ENCODE measurements around the gene COX19.

The COX19 gene

GRCh38 chr7:996079-996872 is 20.9 kb upstream of the COX19 start:
- Histone ChIP-seq H3K9ac (ENCODE audit: low read length) (no peak overlapping the region), H3K27ac (ENCODE audit: low read length) (no peak overlapping the region)

DNA sequence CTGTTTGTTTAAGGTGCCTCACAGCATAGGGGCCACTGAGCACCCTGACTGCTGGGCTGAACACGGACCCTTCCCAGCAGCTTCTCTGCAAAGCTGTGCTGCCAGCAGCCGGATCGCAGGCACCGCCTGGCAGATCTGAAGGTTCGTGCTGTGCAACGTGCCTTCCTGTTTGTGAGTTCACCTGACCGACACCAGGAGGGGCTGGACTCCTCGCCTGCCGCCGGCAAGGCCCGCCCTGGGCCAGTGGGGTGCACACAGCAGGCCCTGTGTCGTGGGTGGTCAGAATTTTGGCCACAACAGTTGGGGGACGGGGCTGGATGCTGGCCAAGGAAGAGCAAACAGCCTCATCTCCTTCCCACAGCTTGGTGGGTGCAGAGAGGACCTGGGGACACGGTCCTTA is 20.2 kb upstream of the COX19 start:
- Histone ChIP-seq H3F3A (ENCODE audit: insufficient read depth, low read length) (no peaks in the 10 kb centered on the region), H3K4me2 (ENCODE audit: low read depth, low read length) (no peak overlapping the region), H2AFZ (ENCODE audit: low read length) (no peak overlapping the region), H3K4me1 (ENCODE audit: low read length) (no peaks in the 10 kb centered on the region), H3K36me3 (replicated peaks; ENCODE audit: insufficient read depth, low read length) (no peaks in the 10 kb centered on the region), H3K27ac (ENCODE audit: low read length) (no peak overlapping the region), H3K27me3 (replicated peaks; ENCODE audit: insufficient read depth, low read length) (no peaks in the 10 kb centered on the region), H3K4me3 (ENCODE audit: low read length) (no peak overlapping the region), H3K79me2 (ENCODE audit: low read length) (no peaks in the 10 kb centered on the region), H4K20me1 (ENCODE audit: insufficient read depth, low read length) (no peaks in the 10 kb centered on the region), H3K9me2 (replicated peaks; ENCODE audit: insufficient read depth, low read length) (no peaks in the 10 kb centered on the region), H3K9me3 (replicated peaks; ENCODE audit: insufficient read depth, low read length) (no peaks in the 10 kb centered on the region), H3K9ac (ENCODE audit: low read length) (no peak overlapping the region)
- no peak for DNase-seq
- TF ChIP-seq EZH2phosphoT487 (IDR thresholded peaks at IDR 0.05; ENCODE audit: low read length) (no peak), CTCF (IDR thresholded peaks at IDR 0.05; ENCODE audit: low read length) (no peak), EZH2 (optimal IDR thresholded peaks at IDR 0.05; ENCODE audit: low read depth, low read length) (no peak)

More at GRCh38 chr7:996079-996872, 20.9 kb upstream of the COX19 start:
- Histone ChIP-seq H3K4me2 (ENCODE audit: low read depth, low read length) (no peak overlapping the region), H2AFZ (ENCODE audit: low read length) (no peak overlapping the region), H3K36me3 (replicated peaks; ENCODE audit: insufficient read depth, low read length) (no peaks in the 10 kb centered on the region), H3K9me2 (replicated peaks; ENCODE audit: insufficient read depth, low read length) (no peaks in the 10 kb centered on the region), H3K9me3 (replicated peaks; ENCODE audit: insufficient read depth, low read length) (no peaks in the 10 kb centered on the region), H3K4me1 (ENCODE audit: low read length) (no peaks in the 10 kb centered on the region), H3F3A (ENCODE audit: insufficient read depth, low read length) (no peaks in the 10 kb centered on the region), H3K4me3 (ENCODE audit: low read length) (no peak overlapping the region), H3K79me2 (ENCODE audit: low read length) (no peaks in the 10 kb centered on the region), H4K20me1 (ENCODE audit: insufficient read depth, low read length) (no peaks in the 10 kb centered on the region), H3K27me3 (replicated peaks; ENCODE audit: insufficient read depth, low read length) (no peaks in the 10 kb centered on the region)
- no peak for TF ChIP-seq CTCF (IDR thresholded peaks at IDR 0.05; ENCODE audit: low read length)
- DNase-seq = no peak

DNA sequence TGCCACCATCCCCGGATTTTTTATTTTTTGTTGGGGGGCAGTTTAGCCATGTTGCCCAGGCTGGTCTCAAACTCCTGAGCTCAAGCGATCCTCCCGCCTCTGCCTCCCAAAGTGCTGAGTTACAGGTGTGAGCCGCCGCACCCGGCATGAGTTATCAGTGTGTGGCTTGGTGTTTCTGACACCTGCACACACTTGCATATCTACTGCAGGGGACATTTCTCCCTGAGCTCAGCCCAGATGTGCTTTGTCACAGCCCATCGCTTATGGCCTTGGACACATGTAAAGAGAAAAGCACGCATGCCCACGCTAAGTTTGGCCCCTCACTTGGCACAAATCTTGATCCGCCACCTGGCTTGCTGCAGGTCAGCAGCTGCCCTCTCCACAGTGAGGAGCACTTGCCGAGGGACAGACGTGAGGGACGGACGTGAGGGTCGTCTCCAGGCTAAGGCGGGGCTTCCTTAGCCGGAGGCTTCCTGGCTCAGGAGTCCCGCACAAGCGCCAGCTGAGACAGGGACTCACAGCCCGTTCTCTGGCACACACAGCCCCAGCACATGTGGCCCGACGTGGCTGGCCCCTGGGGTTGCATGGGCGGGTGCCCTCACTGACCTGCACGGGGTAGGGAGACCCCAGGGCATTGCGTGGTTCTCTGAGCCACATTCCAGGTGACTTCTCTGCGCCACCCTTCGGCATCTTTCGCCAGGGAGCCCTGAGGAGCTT is 19.4 kb upstream of the COX19 start:
- Histone ChIP-seq H3K4me1 (ENCODE audit: low read length) (no peaks in the 10 kb centered on the region), H3K4me2 (ENCODE audit: low read depth, low read length) (no peak overlapping the region), H3K27ac (ENCODE audit: low read length) (no peak overlapping the region), H3K9me3 (replicated peaks; ENCODE audit: insufficient read depth, low read length) (no peaks in the 10 kb centered on the region), H4K20me1 (ENCODE audit: insufficient read depth, low read length) (no peaks in the 10 kb centered on the region), H3K36me3 (replicated peaks; ENCODE audit: insufficient read depth, low read length) (no peaks in the 10 kb centered on the region), H3F3A (ENCODE audit: insufficient read depth, low read length) (no peaks in the 10 kb centered on the region), H3K9me2 (replicated peaks; ENCODE audit: insufficient read depth, low read length) (no peaks in the 10 kb centered on the region), H3K9ac (ENCODE audit: low read length) (no peak overlapping the region), H2AFZ (ENCODE audit: low read length) (no peak overlapping the region), H3K27me3 (replicated peaks; ENCODE audit: insufficient read depth, low read length) (no peaks in the 10 kb centered on the region), H3K4me3 (ENCODE audit: low read length) (no peak overlapping the region), H3K79me2 (ENCODE audit: low read length) (no peaks in the 10 kb centered on the region)
- DNase-seq = no peak
- TF ChIP-seq CTCF (IDR thresholded peaks at IDR 0.05; ENCODE audit: low read length) (no peak), EZH2phosphoT487 (IDR thresholded peaks at IDR 0.05; ENCODE audit: low read length) (no peak), EZH2 (optimal IDR thresholded peaks at IDR 0.05; ENCODE audit: low read depth, low read length) (no peak)
